Activated CD4-positive, alpha-beta T cell treated with anti-CD3 and anti-CD28 coated beads for 48 hours (primary cell): ENCODE measurements around the gene ZNF564.
"Not testable (repeated sequence)": the region's sequence is repeated elsewhere in the genome, so short reads cannot be mapped to it uniquely, and the experiment has no call there.

ENCODE experiments used
- DNase-seq: peaks from one replicate; pipeline ENCODE4 v3.0.0-alpha.2; 2020

The ZNF564 gene

DNA sequence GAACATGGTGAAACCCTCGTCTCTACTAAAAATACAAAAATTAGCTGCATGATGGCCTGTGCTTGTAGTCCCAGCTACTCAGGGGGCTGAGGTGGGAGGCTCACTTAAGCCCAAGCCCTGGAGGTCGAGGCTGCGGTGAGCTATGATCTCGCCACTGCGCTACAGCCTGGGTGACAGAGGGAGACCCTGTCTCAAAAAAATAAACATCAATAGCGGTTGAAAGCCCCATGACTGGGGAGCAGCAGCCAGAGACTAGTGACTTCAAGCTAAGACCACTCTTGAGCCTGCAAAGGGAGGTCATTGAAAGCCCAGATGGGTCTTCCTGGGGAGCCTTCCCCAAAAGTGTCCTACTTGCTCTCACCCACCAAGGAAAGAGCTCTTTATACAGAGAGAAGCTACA lies 54.8 kb downstream of the ZNF564 start:
- no peak for DNase-seq

DNA sequence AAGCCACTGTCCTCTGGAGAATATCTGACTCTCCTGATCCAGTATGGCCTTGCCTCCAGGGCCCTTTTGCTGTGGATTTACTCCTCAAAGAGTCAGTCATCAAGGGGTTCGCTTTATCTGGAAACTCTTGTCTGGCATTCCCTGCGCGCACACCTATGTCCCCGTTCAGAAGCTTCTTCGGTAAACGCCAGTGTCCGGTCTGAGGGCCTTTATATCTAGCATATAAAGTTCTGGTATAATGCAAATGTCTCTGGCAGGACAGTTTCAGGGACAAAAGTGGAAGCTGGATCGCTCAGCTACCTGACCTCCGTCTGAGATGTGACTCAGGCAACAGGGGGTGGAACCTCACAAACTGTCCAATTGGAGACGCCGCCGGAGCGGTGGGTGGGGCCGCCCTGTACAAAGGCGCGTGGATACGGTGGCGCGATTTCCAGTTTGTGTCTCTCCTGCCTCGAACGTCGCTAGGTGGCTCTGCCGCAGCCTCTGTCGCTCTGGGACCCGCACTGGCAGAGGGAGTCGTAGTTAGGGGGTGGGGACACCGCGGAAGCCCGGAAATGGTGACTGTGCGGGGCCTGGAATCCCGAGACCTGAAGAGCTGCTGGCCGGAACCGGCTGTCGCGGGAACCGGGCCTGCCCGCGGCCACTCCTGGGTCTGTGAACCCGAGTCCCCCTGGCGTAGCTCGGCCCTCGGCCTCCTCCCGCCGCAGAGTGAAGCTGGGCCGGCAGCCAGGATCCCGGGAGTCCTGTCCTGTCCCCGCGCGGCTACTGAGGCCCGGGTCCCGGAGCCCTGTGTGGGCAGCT lies 56.1 kb downstream of the ZNF564 start:
- peak; percentile 96 for DNase-seq

DNA sequence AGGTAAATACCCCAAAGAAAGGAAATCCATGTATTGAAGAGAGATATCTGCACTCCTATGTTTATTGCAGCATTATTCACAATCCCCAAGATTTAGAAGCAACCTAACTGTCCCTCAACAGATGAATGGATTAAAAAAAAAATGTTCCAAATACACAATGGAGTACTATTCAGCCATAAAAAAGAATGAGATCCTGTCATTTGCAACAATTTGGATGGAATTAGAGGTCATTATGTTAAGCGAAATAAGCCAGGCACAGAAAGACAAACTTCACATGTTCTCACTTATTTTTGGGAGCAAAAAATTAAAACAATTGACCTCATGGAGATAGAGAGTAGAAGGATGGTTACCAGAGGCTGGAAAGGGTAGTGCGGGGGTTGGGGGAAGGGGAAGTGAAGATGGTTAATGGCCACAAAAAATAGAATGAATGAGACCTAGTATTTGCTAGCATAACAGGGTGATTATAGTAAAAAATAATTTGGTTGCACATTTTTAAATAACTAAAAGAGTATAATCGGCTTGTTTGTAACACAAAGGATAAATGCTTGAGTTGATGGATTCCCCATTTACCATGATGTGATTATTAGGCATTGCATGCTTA lies 56.9 kb downstream of the ZNF564 start:
- DNase-seq = peak; percentile 11

DNA sequence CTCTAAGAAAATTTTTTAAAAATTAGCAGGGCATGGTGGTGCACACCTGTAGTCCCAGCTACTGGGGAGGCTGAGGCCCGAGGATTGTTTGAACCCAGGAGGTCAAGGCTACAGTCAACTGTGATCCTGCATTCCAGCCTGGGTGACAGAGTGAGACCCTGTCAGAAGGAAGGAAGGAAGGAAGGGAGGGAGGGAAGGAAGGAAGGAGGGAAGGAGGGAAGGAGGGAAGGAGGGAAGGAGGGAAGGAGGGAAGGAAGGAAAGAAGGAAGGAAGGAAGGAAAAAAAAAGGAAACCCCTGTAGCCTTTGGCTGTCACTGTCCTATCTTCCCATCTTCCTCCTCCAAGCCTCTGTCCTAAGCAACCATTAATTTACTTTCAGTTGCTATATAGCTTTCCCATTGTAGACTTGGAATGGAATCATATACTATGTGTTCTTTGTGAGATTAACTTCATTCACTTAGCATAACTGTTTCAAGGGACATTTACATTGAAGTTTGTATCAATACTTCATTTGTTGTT lies 65.0 kb downstream of the ZNF564 start:
- not testable (repeated sequence) for DNase-seq

DNA sequence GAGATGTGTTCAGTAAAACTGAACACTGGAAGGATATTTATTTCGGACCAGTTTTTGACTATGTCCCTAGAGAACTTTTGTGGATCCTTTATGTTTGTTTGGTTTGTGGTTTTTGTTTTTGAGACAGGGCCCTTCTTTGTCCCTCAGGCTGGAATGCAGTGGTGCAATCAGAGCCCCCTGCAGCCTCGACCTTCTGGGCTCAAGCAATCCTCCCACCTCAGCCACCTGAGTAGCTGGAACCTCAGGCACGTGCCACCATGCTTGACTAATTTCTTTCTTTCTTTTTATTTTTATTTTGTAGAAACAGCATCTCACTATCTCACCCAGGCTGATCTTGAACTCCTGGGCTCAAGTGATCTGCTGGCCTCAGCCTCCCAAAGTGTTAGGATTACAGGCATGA lies 65.7 kb downstream of the ZNF564 start:
- DNase-seq = no peak

DNA sequence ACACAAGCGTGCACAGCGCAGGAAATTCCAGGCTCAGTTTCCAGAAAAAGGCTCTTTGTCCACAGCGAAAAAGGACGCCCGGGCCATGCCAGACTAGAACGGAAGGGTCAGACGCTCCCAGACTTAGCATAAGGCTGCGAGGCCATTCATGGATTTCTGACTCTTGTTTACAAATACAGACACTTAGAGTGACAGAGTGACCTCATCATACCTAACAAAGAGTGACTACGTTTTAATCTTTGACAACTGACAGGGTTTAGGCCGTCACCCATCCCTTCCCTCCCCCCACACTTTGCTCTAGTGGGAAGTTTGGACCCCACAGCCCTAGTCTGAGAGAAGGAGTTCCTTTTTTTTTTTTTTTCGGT lies 66.2 kb downstream of the ZNF564 start:
- DNase-seq = no peak

DNA sequence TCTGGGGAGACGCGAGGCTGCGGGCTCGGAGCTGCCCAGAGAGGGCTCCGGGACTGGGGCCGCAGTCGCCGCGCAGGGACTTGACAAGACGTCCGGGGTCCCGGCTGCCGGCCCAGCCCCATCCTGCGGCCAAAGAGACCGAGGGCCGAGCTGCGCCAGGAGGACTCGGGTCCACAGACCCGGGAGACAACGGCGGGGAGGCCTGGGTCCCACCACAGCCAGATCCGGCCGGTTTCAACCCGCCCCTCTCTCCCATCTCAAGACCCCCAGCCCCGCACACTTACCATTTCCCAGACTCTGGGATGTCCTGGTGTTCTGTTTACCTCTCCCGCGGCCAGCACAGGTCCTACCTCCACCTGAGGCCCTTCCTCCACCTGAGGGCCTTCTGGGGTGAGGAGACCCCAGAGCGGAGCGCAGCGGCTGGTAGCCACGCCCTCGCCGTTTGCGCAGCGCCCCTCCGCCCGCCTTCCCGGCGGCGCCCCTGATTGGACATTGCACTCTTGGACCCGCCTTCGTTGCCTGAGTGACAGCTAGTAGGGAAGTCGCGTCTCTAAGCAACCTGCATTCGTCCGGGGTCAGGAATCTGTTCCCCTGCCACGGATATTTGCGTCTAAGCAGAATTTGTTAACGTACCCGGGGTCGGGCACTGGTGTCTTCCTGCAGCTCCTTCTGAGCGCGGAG lies 66.8 kb downstream of the ZNF564 start, which contains the start of gene ZNF709:
TSS of gene ZNF709 (minus strand) at position 446 of the 681 bp plus-strand sequence. CDS start at position 287, 159 bp downstream.
- DNase-seq = peak; percentile 91

DNA sequence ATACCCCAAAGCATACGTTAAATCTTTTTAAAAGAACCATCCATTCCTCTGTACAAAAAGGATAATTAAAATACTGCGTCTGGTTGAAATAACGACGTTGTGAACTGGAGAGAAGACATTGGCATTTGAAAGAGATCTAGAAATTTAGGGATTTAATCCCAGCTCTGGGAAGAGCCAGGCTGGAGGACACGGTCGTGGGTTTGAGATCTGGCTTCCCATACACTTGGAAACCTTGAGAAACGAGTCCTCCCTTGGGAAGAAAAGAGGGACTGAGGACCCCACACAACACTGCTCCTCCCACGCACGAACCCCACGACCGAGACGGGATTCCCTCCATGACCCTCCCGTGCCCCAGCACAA lies 67.3 kb downstream of the ZNF564 start:
- DNase-seq = no peak

DNA sequence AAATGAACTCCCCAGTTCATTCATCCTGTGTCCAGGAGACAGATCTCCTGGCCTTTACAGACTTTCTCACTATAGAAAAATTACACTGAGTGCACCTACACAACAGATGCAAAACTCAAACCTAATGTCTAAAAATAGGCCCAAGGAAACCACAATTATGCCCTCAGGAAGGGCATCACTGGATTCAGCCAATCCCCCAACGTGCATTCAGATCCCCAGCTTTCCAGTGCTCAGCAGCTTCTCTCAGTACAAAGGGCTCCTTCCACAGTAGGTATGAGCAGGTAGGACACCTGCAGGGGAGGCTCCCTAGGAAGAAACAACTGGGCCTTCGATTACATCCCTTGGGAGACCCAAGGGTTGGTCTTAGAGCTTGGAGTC lies 68.8 kb downstream of the ZNF564 start:
- no peak for DNase-seq

DNA sequence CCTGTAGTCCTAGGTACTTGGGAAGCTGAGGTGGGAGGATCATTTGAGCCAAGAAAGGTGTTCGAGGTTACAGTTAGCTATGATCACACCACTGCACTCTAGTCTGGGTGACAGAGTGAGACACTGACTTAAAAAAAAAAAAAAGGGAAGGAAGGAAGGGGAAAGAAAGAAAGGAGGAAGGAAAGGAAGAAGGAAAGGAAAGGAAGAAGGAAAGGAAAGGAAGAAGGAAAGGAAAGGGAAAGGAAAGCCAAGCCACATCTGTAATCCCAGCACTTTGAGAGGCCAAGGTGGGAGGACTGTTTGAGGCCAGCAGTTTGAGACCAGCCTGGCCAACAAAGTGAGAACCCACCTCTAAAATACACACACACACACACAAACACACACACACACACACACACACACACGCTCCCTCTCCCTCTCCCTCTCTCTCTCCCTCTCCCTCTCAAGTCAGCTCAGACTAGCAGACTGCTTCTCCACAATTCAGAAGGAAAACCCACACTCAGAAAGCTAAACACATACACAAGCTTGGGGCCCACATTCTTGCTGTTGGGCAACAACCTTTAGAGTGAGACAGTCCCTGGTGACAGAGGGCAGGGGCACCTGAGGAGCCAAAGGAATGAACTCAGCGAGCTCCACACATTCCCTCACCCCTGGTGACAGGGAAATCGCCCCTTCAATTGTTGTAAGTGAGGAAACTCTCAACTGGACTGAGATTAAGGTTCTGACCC lies 69.3 kb downstream of the ZNF564 start:
- no peak for DNase-seq

DNA sequence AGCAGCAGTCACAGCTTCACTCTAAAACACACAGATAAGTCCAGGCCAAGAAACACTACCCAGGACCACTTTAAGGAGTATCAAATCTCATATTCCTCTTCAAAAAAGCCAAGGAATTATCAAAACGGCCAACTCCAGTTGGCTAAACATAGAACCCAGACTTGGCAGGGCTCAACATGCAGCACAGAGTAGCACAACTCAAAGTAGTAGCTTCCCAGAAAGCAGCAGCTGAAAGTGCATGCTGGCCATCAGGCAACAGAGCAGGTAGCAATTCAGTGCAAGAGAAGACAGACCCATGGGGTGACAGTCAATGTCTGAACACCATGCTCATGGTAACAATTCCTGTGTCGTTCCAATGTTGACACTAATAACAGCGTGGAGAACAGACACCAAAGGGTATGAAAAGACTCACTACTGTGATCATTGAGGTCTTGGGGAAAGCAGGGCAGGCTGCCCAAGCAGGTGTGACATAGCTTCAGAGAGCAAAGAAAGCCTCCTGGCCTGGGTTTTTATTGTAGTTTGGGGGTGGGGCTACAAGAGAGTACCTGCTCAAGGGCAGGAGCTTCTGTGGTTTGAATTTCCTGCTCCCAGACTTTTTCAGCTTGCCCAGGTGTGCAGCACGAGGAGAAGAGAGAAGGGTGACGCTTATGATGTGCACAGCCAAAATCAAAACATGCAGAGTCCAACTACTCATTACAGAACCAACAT lies 72.9 kb downstream of the ZNF564 start:
- DNase-seq = no peak
